ENCODE results near the gene TUBB4B. TPM values are rescaled to one million over a fixed set of nuclear protein-coding genes. Genes with fewer than 3 reads are reported as not detected.
A peak's percentile ranks its signal among the peaks of the same experiment; 100 is the strongest.

TUBB4B gene
- total RNA-seq, result 100 to 1,000 TPM; 332 to 432 TPM

DNA sequence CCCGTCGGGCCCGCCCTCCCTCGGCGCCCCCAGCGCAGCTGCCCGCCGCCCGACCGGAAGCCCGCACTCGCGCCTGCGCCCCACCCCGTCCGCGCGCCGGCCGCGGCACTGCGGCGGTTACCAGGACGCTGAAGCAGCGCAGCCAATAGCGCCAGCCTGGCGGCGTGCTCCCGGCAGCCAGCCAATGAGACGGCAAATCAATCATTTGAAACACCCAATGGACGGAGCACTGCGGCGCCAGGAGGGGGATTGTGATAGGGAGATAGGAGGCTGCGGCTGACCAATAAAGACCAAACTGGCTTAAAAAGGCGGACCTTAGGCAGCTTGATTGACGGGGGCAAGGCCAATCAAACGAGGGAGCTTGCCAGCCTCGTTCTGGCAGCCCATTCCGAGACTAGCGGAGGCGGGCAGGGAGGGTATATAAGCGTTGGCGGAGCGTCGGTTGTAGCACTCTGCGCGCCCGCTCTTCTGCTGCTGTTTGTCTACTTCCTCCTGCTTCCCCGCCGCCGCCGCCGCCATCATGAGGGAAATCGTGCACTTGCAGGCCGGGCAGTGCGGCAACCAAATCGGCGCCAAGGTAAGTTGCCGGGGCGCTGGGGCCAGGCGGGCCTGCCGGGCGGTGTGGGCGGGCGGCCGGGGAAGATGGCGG is at the start of gene TUBB4B:
TUBB4B (plus strand) TSS at position 447 of the 649 bp plus-strand sequence; CDS start at position 521, 74 bp downstream.
- Mint-ChIP-seq H3K4me1 (ENCODE audit: low read depth in 2 of 2) (peaks cover 15 to 22% of the 10 kb centered on the region in 2 donors), H3K9me3 (no peaks in the 10 kb centered on the region), H3K27ac (peak within 1 kb of the TSS; percentile 81 to 92), H3K27me3 (no peaks in the 10 kb centered on the region), H3K4me3 (peak within 1 kb of the TSS; percentile 88), H3K36me3 (peaks cover 5% of the 10 kb centered on the region)
- peak; percentile 99 for DNase-seq (ENCODE audit: low spot score)
- peak; percentile 85 to 87 for ATAC-seq

DNA sequence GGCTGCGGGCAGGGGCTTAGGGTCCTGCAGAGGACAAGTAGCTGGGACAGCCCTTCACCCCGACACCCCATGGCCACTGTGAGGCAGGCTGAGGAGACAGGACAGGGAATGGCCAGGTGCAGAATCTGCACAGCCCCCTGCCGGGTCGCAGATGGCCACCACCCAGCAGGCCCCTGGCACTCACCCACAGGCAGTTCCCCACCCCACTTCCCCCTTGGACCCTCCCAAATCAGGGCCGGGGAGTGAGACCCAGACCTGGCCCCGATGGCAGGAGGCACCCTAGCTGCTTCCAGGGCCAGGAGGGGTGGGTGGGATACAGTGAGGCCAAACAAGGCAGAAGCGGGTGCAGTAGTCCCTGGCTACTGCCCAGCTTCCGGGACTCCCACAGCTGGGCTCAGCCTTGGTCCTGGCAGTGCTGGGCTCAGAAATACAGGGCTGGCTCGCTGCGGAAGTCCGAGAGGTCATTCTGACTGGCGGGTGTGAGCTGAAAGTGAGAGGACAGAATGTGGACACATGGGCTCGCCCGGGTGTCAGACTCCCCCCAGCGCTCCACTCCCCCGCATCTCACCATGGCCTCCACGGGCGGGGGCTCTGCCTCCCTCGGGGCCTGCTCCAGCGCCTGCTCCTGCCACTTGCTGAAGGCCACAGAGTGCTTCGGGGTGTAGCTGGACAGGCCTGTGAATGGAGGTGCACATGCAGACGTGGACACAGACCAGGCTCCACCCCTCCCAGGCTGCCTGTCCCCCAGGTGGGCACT is 49.2 kb upstream of the TUBB4B start:
- Mint-ChIP-seq H3K4me3 (no peak overlapping the region), H3K9me3 (no peaks in the 10 kb centered on the region), H3K36me3 (no peaks in the 10 kb centered on the region), H3K4me1 (ENCODE audit: low read depth in 2 of 2) (peaks cover 13 to 14% of the 10 kb centered on the region in 2 donors), H3K27ac (no peak overlapping the region), H3K27me3 (no peaks in the 10 kb centered on the region)
- DNase-seq (ENCODE audit: low spot score) (no peak), ATAC-seq (no peak)

DNA sequence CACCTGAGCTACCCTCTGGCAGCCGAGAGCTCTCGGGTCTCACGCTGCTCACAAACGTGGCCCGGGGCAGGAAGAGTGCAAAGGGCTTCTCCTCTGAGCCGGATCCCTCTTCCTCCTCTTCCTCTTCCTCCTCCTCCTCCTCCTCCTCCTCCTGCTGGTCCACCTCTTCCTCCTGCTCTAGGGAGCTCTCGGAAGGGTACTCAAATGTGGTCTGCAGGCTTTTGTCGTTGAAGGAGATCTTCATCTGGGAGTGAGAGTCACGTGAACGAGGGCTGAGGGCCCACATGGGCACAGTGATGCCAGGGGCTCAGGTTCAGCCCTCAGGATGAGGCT is 48.7 kb upstream of the TUBB4B start:
- no peaks in the 10 kb centered on the region for H3K9me3 Mint-ChIP-seq
- no peaks in the 10 kb centered on the region for H3K27me3 Mint-ChIP-seq
- DNase-seq (ENCODE audit: low spot score) (no peak), ATAC-seq (no peak)
- no peak overlapping the region for H3K27ac Mint-ChIP-seq
- no peaks in the 10 kb centered on the region for H3K36me3 Mint-ChIP-seq
- no peak overlapping the region for H3K4me3 Mint-ChIP-seq
- peaks cover 11% of the 10 kb centered on the region in 2 donors for H3K4me1 Mint-ChIP-seq (ENCODE audit: low read depth in 2 of 2)

- no peak overlapping the region for H3K27ac Mint-ChIP-seq
- H3K4me1 Mint-ChIP-seq (ENCODE audit: low read depth in 2 of 2), result peaks cover 7 to 8% of the 10 kb centered on the region in 2 donors
- no peaks in the 10 kb centered on the region for H3K9me3 Mint-ChIP-seq
- H3K27me3 Mint-ChIP-seq, result no peaks in the 10 kb centered on the region
- ATAC-seq (no peak), DNase-seq (ENCODE audit: low spot score) (no peak)
- no peak overlapping the region for H3K4me3 Mint-ChIP-seq
- no peaks in the 10 kb centered on the region for H3K36me3 Mint-ChIP-seq
Measured at GRCh38 chr9:137192859-137193258, 48.2 kb upstream of the TUBB4B start.

- Mint-ChIP-seq H3K27ac (no peak overlapping the region), H3K27me3 (no peaks in the 10 kb centered on the region), H3K4me3 (no peak overlapping the region), H3K9me3 (no peaks in the 10 kb centered on the region), H3K36me3 (no peaks in the 10 kb centered on the region), H3K4me1 (ENCODE audit: low read depth in 2 of 2) (peaks cover 7 to 8% of the 10 kb centered on the region in 2 donors)
- no peak for DNase-seq (ENCODE audit: low spot score)
- ATAC-seq, result no peak
Measured at GRCh38 chr9:137193771-137194170, 47.3 kb upstream of the TUBB4B start.

DNA sequence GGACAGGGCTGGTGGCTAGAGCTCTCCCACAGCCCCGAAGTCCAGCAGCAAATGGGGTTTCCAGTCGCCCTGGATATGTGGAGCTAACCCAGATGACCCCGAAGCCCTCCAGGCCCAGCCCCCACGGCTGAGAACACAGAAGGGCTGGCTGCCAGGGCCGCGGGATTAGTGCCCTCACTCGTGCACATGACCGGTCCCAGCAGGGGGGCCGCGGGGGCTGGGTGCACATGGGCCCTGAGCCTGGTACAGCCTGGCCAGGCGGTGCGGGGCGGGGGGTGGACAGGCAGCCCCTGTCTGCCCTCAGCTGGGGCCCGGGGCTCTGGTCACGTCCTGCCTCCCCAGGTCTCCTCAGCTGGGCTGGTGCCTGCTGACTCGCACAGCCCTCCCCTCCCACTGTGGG is 46.7 kb upstream of the TUBB4B start:
- H3K36me3 Mint-ChIP-seq, result no peaks in the 10 kb centered on the region
- H3K27ac Mint-ChIP-seq, result no peak overlapping the region
- no peaks in the 10 kb centered on the region for H3K9me3 Mint-ChIP-seq
- no peak for ATAC-seq
- DNase-seq (ENCODE audit: low spot score), result no peak
- H3K27me3 Mint-ChIP-seq, result no peaks in the 10 kb centered on the region
- H3K4me3 Mint-ChIP-seq, result no peak overlapping the region
- H3K4me1 Mint-ChIP-seq (ENCODE audit: low read depth in 2 of 2), result peaks cover 4 to 7% of the 10 kb centered on the region in 2 donors

GRCh38 chr9:137194909-137195308 is 46.2 kb upstream of the TUBB4B start:
- Mint-ChIP-seq H3K27me3 (no peaks in the 10 kb centered on the region), H3K9me3 (no peaks in the 10 kb centered on the region)

GRCh38 chr9:137195525-137196220 is 45.4 kb upstream of the TUBB4B start:
- Mint-ChIP-seq H3K27ac (no peak overlapping the region), H3K36me3 (no peaks in the 10 kb centered on the region)

More at GRCh38 chr9:137194909-137195308, 46.2 kb upstream of the TUBB4B start:
- Mint-ChIP-seq H3K4me1 (ENCODE audit: low read depth in 2 of 2) (peaks cover 4 to 7% of the 10 kb centered on the region in 2 donors), H3K4me3 (no peak overlapping the region), H3K27ac (no peak overlapping the region), H3K36me3 (no peaks in the 10 kb centered on the region)
- no peak for DNase-seq (ENCODE audit: low spot score)
- ATAC-seq, result no peak

GRCh38 chr9:137198051-137198901 is 42.8 kb upstream of the TUBB4B start:
- H3K27me3 Mint-ChIP-seq, result no peaks in the 10 kb centered on the region
- no peak for ATAC-seq
- H3K36me3 Mint-ChIP-seq, result no peaks in the 10 kb centered on the region
- DNase-seq (ENCODE audit: low spot score), result no peak
- H3K4me3 Mint-ChIP-seq, result peak overlapping the region; percentile 30
- no peaks in the 10 kb centered on the region for H3K9me3 Mint-ChIP-seq
- peaks cover 4 to 6% of the 10 kb centered on the region in 2 donors for H3K4me1 Mint-ChIP-seq (ENCODE audit: low read depth in 2 of 2)
- H3K27ac Mint-ChIP-seq, result no peak overlapping the region

More at GRCh38 chr9:137195525-137196220, 45.4 kb upstream of the TUBB4B start:
- Mint-ChIP-seq H3K4me3 (no peak overlapping the region), H3K4me1 (ENCODE audit: low read depth in 2 of 2) (peaks cover 4% of the 10 kb centered on the region in 2 donors), H3K27me3 (no peaks in the 10 kb centered on the region), H3K9me3 (no peaks in the 10 kb centered on the region)
- DNase-seq (ENCODE audit: low spot score), result no peak
- ATAC-seq, result no peak

DNA sequence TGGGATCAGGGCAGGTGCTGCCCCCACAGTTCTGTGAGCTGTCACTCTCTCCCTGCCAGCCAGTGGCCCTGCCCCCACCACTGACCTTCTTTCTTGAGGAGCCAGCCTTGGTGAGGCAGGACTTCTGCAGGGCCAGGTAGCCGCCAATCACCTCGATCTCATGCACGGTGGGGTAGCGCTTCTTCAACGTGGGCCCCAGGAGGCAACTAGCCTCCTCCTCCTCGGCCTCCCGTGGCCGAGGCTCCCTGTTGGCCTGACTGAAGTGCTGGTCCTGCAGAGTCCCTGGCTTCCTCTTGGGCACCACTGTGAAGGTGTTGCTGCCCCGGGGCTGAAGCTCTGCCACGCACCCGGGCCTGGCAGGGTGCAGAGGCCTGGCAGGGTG is 42.2 kb upstream of the TUBB4B start:
- ATAC-seq (no peak), DNase-seq (ENCODE audit: low spot score) (no peak)
- Mint-ChIP-seq H3K4me1 (ENCODE audit: low read depth in 2 of 2) (peaks cover 6% of the 10 kb centered on the region in 2 donors), H3K36me3 (no peaks in the 10 kb centered on the region), H3K27ac (no peak overlapping the region), H3K27me3 (no peaks in the 10 kb centered on the region), H3K9me3 (no peaks in the 10 kb centered on the region), H3K4me3 (peak overlapping the region; percentile 30)

DNA sequence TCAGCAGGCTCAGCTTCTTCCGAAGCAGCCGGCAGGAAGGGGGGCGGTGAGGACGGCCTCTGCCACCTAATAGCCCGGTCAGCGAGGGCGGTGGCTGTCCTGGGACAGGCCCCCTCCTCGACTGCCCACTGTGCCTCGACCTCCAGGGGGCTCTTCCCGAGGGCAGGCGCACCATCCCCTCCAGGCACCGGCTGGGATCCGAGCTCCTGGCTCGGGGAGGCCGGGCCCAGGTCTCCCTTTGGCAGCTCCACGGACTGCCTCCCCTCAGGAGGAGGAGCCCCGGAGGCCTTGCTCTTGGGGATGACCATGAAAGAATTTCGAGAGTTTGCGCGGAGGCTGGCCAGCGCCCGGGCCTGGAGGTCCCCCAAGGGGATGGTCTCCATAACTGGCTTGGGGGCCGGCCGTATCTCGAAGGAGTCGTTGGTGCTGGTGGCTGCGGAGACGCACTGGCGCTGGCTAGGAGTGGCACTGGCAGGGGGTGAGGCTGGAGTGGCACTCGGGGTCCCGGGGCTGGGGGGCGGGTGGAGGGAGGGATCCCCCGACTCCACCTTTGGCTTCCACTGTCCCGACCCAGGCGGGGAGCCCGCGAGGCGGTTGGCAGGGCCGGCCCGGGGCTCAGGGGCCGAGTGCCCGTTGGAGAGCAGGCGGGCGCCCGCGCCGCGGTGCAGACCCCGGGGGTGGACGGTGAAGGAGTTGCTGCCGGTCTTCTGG is 41.5 kb upstream of the TUBB4B start:
- no peak for ATAC-seq

DNA sequence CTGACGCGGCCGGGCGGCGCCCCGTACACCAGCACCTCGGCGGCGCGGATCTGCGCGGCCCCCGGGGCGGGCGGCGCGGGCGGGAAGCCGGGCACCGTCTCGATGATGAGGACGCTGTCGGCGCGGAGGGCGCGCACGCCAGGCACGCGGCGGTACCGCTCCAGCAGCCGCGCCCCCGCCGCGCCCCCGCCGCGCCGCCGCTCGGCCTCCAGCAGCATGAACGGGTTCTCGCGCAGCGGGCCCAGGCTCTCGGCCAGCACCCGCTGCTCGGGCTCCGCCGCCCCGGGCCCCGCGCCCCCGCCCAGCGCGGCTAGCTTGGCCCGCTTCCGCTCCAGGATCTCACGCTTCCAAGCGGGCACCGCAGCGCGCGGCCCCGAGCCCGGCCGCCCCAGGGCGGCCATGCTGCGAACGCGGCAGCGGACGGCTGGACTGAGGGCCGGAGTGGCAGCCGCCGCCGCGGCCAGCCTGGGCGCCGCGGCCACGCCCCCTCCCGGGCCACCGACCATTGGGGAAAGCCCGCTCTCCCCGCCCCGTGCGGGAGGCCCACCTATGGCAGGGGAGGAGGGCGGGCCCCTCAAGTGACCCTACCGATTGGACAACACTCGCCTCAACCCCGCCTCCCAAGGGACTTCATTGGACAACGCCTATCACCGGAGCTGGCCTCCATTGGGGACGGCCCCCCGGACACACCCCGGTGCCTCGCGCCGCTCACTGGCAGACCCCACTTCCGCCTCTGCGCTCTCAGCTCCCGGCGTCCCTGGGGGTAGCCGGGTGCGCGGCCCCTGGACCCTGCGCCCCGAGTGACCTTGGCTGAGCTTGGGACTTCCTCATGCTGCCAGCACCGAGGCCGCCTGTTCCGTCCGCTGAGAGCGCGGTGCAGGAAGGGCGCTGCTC is 40.5 kb upstream of the TUBB4B start, which contains the start of gene TPRN:
TPRN (minus strand) TSS at position 431 of the 894 bp plus-strand sequence; CDS start at position 401, 30 bp downstream.
- DNase-seq (ENCODE audit: low spot score) (peak; percentile 100), ATAC-seq (peak; percentile 98)
- no peaks in the 10 kb centered on the region for H3K27me3 Mint-ChIP-seq
- peaks cover 16% of the 10 kb centered on the region in 2 donors for H3K4me1 Mint-ChIP-seq (ENCODE audit: low read depth in 2 of 2)
- H3K27ac Mint-ChIP-seq, result peak within 1 kb of the TSS; percentile 77 to 78
- H3K4me3 Mint-ChIP-seq, result peak within 1 kb of the TSS; percentile 80
- H3K9me3 Mint-ChIP-seq, result no peaks in the 10 kb centered on the region
- no peaks in the 10 kb centered on the region for H3K36me3 Mint-ChIP-seq

More for the DNA sequence above, 41.5 kb upstream of the TUBB4B start:
- Mint-ChIP-seq H3K36me3 (no peaks in the 10 kb centered on the region), H3K27me3 (no peaks in the 10 kb centered on the region), H3K4me1 (ENCODE audit: low read depth in 2 of 2) (peaks cover 12 to 13% of the 10 kb centered on the region in 2 donors), H3K27ac (no peak overlapping the region), H3K4me3 (peak overlapping the region; percentile 71), H3K9me3 (no peaks in the 10 kb centered on the region)
- DNase-seq (ENCODE audit: low spot score), result no peak
